GM12892 (cell line): ENCODE results near the gene KCNQ5.

ENCODE experiments used
- POLR2AphosphoS5 ChIP-seq: IDR thresholded peaks from 2 replicates; pipeline ENCODE4 v1.6.1; 2011; ENCODE audit warnings: low read depth, low read length, control low read depth
- TAF1 ChIP-seq: IDR thresholded peaks from 2 replicates; pipeline ENCODE4 v1.6.1; 2011; ENCODE audit warnings: low read depth, mild to moderate bottlenecking, control low read depth, low read length, borderline replicate concordance

GRCh38 chr6:72941751-72942150 is 319.9 kb downstream of the KCNQ5 start:
- TF ChIP-seq POLR2AphosphoS5 (no peak), TAF1 (no peak)
